B cell (primary cell): ENCODE data around the gene OTOP3. TPM values are rescaled to one million over a fixed set of nuclear protein-coding genes. Genes with fewer than 3 reads are reported as not detected.

Experiments used
- ATAC-seq: fragments of 200-7000 bp; cut with Tn5 transposase; one replicate; pipeline ENCODE4 v1.10.0; 2021; ENCODE audit warnings: low read depth, mild to moderate bottlenecking, moderate number of reproducible peaks, moderate library complexity
- CTCF ChIA-PET: fragments of 350-600 bp; sonication (Branson Sonifier 250); formaldehyde crosslinking; loops from one replicate; lab custom pipeline; 2021; ENCODE audit warnings: antibody characterized with exemption, inconsistent platforms; lab: Charles Lee
- POLR2A ChIA-PET: fragments of 350-600 bp; sonication (Branson Sonifier 250); formaldehyde crosslinking; loops from one replicate; lab custom pipeline; 2021; ENCODE audit warnings: antibody characterized with exemption; lab: Charles Lee
- DNase-seq: peaks from one replicate; pipeline ENCODE4 v3.0.0; 2013
- H2AFZ ChIP-seq: 2 replicates; pipeline ENCODE4 v1.6.1; 2012; ENCODE audit warnings: mild to moderate bottlenecking, low read depth, low read length; ENCODE audit not compliant: insufficient read depth, poor library complexity, severe bottlenecking
- H3K27ac ChIP-seq, 2 donors: 1 replicate in 1 of 2; 2 replicates in 1 of 2; pipeline ENCODE4 v1.5.1; 2012 to 2013; ENCODE audit warnings: low read length in 2 of 2, mild to moderate bottlenecking in 2 of 2, moderate library complexity in 1 of 2
- H3K27me3 ChIP-seq, 4 experiments: fragments of 200-600 bp in 1 of 4; sonication (generic) in 1 of 4; replicated peaks in 1 of 4; 1 replicate in 2 of 4; 2 replicates in 2 of 4; pipeline versions ENCODE4 v1.6.1 to v1.7.0; 2013 to 2016; ENCODE audit warnings: low read length in 3 of 4, mild to moderate bottlenecking in 2 of 4, mixed read lengths in 1 of 4, moderate library complexity in 1 of 4; ENCODE audit not compliant: insufficient read depth in 4 of 4, control insufficient read depth in 3 of 4; ENCODE audit errors: control extremely low read depth in 1 of 4
- H3K36me3 ChIP-seq, 2 experiments: replicated peaks in 1 of 2; 1 replicate in 1 of 2; 2 replicates in 1 of 2; pipeline versions ENCODE4 v1.6.1 to v1.7.1; 2013; ENCODE audit warnings: low read length in 1 of 2; ENCODE audit not compliant: insufficient read depth in 2 of 2, control insufficient read depth in 1 of 2; ENCODE audit errors: control extremely low read depth in 1 of 2, extremely low read depth in 1 of 2
- H3K4me1 ChIP-seq, 2 donors: fragments of 200-600 bp in 1 of 2; sonication (generic) in 1 of 2; 1 replicate in 1 of 2; 2 replicates in 1 of 2; pipeline versions ENCODE4 v1.5.1 to v1.6.1; 2013 to 2017; ENCODE audit warnings: low read length in 2 of 2; ENCODE audit not compliant: control insufficient read depth in 2 of 2, insufficient read depth in 2 of 2
- H3K4me2 ChIP-seq: replicated peaks from 2 replicates; pipeline ENCODE3; 2012; ENCODE audit warnings: mild to moderate bottlenecking, low read depth, low read length; ENCODE audit not compliant: poor library complexity, severe bottlenecking
- H3K4me3 ChIP-seq, 5 experiments: fragments of 200-600 bp in 1 of 5; sonication (generic) in 1 of 5; 1 replicate in 3 of 5; 2 replicates in 2 of 5; pipeline versions ENCODE4 v1.5.1 to v1.7.0; 2011 to 2016; ENCODE audit warnings: low read length in 4 of 5, mild to moderate bottlenecking in 4 of 5, low read depth in 2 of 5, control low read depth in 1 of 5, moderate library complexity in 1 of 5; ENCODE audit not compliant: insufficient read depth in 1 of 5; ENCODE audit errors: control extremely low read depth in 1 of 5, extremely low read depth in 1 of 5
- H3K79me2 ChIP-seq: fragments of 200-600 bp; sonication (generic); one replicate; pipeline ENCODE4 v1.6.0; 2016; ENCODE audit warnings: low read length; ENCODE audit not compliant: control insufficient read depth, insufficient read depth
- H3K9ac ChIP-seq: fragments of 200-600 bp; sonication (generic); 2 replicates; pipeline ENCODE4 v1.6.1; 2017; ENCODE audit warnings: mild to moderate bottlenecking, low read length, moderate library complexity
- H3K9me3 ChIP-seq, 3 donors: one replicate each; pipeline versions ENCODE4 v1.6.1 to v1.7.1; 2013; ENCODE audit warnings: low read length in 2 of 3; ENCODE audit not compliant: control insufficient read depth in 2 of 3, insufficient read depth in 1 of 3; ENCODE audit errors: control extremely low read depth in 1 of 3
- H4K20me1 ChIP-seq: 2 replicates; pipeline ENCODE4 v1.6.0; 2012; ENCODE audit warnings: mild to moderate bottlenecking, low read length; ENCODE audit not compliant: insufficient read depth, control insufficient read depth, poor library complexity, severe bottlenecking
- H3K27ac Mint-ChIP-seq: one replicate; pipeline ENCODE4 v1.8.0; 2021; ENCODE audit warnings: mixed read lengths
- H3K27me3 Mint-ChIP-seq: one replicate; pipeline ENCODE4 v1.8.0; 2021; ENCODE audit warnings: mixed read lengths
- H3K4me1 Mint-ChIP-seq: one replicate; pipeline ENCODE4 v1.8.0; 2021; ENCODE audit warnings: mixed read lengths
- H3K4me3 Mint-ChIP-seq: one replicate; pipeline ENCODE4 v1.8.0; 2021; ENCODE audit warnings: mixed read lengths
- H3K9me3 Mint-ChIP-seq: one replicate; pipeline ENCODE4 v1.8.0; 2022; ENCODE audit warnings: mixed read lengths; ENCODE audit not compliant: insufficient read depth
- EZH2 ChIP-seq: IDR thresholded peaks from 2 replicates; pipeline ENCODE4 v1.6.1; 2012; ENCODE audit warnings: borderline replicate concordance, low read depth, mild to moderate bottlenecking, moderate library complexity, low read length; ENCODE audit not compliant: insufficient read depth, poor library complexity, severe bottlenecking
- WGBS: methylation state at CpG from one replicate; pipeline ENCODE4 v1.1.5; 2013; ENCODE audit warnings: missing lambda C conversion rate; ENCODE audit not compliant: insufficient coverage; 5-methylcytosine and 5-hydroxymethylcytosine counted together
- intact Hi-C: fragments of 100-400 bp; cut with micrococcal nuclease; formaldehyde crosslinking; loops from one replicate; pipeline ENCODE4 v1.10.0; 2022
- polyA plus RNA-seq: library from polyadenylated mRNA; depleted of rRNA; stranded (reverse); fragments of >200 nt; gene quantifications from 2 replicates; pipeline ENCODE4 v1.2.3, GENCODE V29; 2012
- total RNA-seq, 2 donors: library from RNA; stranded (reverse); fragments of 120-200 nt in 1 of 2; gene quantifications; 1 replicate in 1 of 2; 2 replicates in 1 of 2; pipeline versions ENCODE4 v1.2.3 to v1.2.4, GENCODE V29; 2013 to 2022
- TF ChIP-seq, protein P1 (sequence below): fragments of 200-600 bp; IDR thresholded peaks from one replicate; pipeline ENCODE4 v1.8.0; 2022; ENCODE audit warnings: antibody characterized with exemption, mild to moderate bottlenecking

OTOP3 gene
- total and polyA plus RNA-seq, 2 donors (not counting 1 experiment from before 2014, with no cell fraction given): not detected

DNA sequence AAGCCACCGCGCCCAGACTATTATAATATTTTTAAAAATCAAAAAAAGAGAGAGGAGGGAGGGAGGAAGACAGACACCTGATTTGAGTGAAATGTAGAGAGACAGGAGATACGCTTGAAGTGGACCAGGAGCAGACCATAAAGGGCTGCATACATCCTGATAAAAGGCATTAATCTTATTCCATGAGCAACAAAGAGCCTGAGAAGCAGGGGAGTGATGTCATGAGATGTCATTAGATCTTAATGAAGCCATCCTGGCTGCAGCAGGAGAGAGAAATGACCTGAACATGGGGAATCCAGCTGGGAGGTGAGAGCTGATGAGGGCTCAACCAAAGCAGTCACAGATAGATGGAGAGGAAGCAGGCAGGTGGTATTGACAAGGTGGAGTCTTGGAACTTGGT is 42.1 kb downstream of the OTOP3 start:
- Mint-ChIP-seq H3K4me3 (no peak overlapping the region), H3K27me3 (peaks cover 32% of the 10 kb centered on the region), H3K4me1 (peaks cover 16% of the 10 kb centered on the region), H3K27ac (no peak overlapping the region), H3K9me3 (no peaks in the 10 kb centered on the region)
- ChIA-PET POLR2A (interaction anchor here (0.6 kb wide), 1 partner anchor 92 kb away, joined by 8 read pairs; no protein-coding TSS in a partner anchor), CTCF (interaction anchor here (3.5 to 7.7 kb wide), 2 partner anchors 16 kb away, joined by 24 to 67 read pairs; no protein-coding TSS in a partner anchor)
- intact Hi-C loops: no loop called here
- DNase-seq (no peak), ATAC-seq (no peak)
- no peak overlapping the region for H3K27ac ChIP-seq
- peaks cover 0 to 4% (median 0%) of the 10 kb centered on the region in 3 donors for H3K9me3 ChIP-seq
- H2AFZ ChIP-seq: no peak overlapping the region
- H3K4me2 ChIP-seq: no peak overlapping the region
- 100% methylated on average over 1 of the region's 3 CpGs for WGBS
- no peaks in the 10 kb centered on the region for H3K36me3 ChIP-seq
- H3K27me3 ChIP-seq: peaks cover 0 to 74% (median 19%) of the 10 kb centered on the region in 4 experiments
- H3K79me2 ChIP-seq: no peaks in the 10 kb centered on the region
- no peak overlapping the region for H3K4me3 ChIP-seq
- H3K9ac ChIP-seq: no peak overlapping the region
- no peaks in the 10 kb centered on the region for H4K20me1 ChIP-seq
- peaks cover 16 to 22% of the 10 kb centered on the region in 2 donors for H3K4me1 ChIP-seq
- TF ChIP-seq, protein P1, sequence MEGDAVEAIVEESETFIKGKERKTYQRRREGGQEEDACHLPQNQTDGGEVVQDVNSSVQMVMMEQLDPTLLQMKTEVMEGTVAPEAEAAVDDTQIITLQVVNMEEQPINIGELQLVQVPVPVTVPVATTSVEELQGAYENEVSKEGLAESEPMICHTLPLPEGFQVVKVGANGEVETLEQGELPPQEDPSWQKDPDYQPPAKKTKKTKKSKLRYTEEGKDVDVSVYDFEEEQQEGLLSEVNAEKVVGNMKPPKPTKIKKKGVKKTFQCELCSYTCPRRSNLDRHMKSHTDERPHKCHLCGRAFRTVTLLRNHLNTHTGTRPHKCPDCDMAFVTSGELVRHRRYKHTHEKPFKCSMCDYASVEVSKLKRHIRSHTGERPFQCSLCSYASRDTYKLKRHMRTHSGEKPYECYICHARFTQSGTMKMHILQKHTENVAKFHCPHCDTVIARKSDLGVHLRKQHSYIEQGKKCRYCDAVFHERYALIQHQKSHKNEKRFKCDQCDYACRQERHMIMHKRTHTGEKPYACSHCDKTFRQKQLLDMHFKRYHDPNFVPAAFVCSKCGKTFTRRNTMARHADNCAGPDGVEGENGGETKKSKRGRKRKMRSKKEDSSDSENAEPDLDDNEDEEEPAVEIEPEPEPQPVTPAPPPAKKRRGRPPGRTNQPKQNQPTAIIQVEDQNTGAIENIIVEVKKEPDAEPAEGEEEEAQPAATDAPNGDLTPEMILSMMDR: no peak
- no peak for TF ChIP-seq EZH2

GRCh38 chr17:74978240-74978639 is 42.5 kb downstream of the OTOP3 start:
- WGBS: 83% methylated on average over 3 of the region's 3 CpGs
- Histone ChIP-seq H3K79me2 (no peaks in the 10 kb centered on the region), H2AFZ (no peak overlapping the region), H3K4me3 (no peak overlapping the region), H3K4me2 (no peak overlapping the region), H3K27me3 (peaks cover 0 to 69% (median 17%) of the 10 kb centered on the region in 4 experiments), H4K20me1 (no peaks in the 10 kb centered on the region), H3K9me3 (peaks cover 0 to 4% (median 0%) of the 10 kb centered on the region in 3 donors), H3K4me1 (peaks cover 12 to 18% of the 10 kb centered on the region in 2 donors), H3K36me3 (no peaks in the 10 kb centered on the region), H3K27ac (no peak overlapping the region), H3K9ac (no peak overlapping the region)
- Mint-ChIP-seq H3K27ac (no peak overlapping the region), H3K4me3 (no peak overlapping the region), H3K27me3 (peaks cover 28% of the 10 kb centered on the region), H3K9me3 (no peaks in the 10 kb centered on the region), H3K4me1 (peaks cover 11% of the 10 kb centered on the region)
- DNase-seq (no peak), ATAC-seq (no peak)
- intact Hi-C loops: no loop called here
- ChIA-PET CTCF (interaction anchor here (3.5 kb wide), 1 partner anchor 16 kb away, joined by 24 read pairs; no protein-coding TSS in a partner anchor), POLR2A (interaction anchor here (0.6 kb wide), 1 partner anchor 91 kb away, joined by 8 read pairs; no protein-coding TSS in a partner anchor)
- TF ChIP-seq, protein P1: no peak
- no peak for TF ChIP-seq EZH2
